WERI-Rb-1 (cell line): Measurements from ENCODE around the gene NSD2.

Source experiments
- DNase-seq: peaks from one replicate; pipeline ENCODE4 v3.0.0-alpha.2; 2020
- H3K27ac ChIP-seq: fragments of 250-450 bp; sonication (Bioruptor Pico); 2 replicates; pipeline ENCODE4 v1.5.1; 2020; ENCODE audit warnings: mild to moderate bottlenecking, moderate library complexity
- H3K27me3 ChIP-seq: fragments of 250-450 bp; sonication (Bioruptor Pico); 2 replicates; pipeline ENCODE4 v1.5.1; 2021; ENCODE audit warnings: mild to moderate bottlenecking, low read depth, moderate library complexity; ENCODE audit not compliant: insufficient read depth, severe bottlenecking
- H3K36me3 ChIP-seq: fragments of 250-450 bp; sonication (Bioruptor Pico); 2 replicates; pipeline ENCODE4 v1.5.1; 2020; ENCODE audit warnings: mild to moderate bottlenecking, moderate library complexity
- H3K4me3 ChIP-seq: 2 replicates; pipeline ENCODE4 v1.5.1; 2011; ENCODE audit warnings: low read depth, mild to moderate bottlenecking, control low read depth, low read length
- H3K9me3 ChIP-seq: fragments of 250-450 bp; sonication (Bioruptor Pico); 2 replicates; pipeline ENCODE4 v1.5.1; 2021; ENCODE audit warnings: mild to moderate bottlenecking, moderate library complexity; ENCODE audit not compliant: severe bottlenecking
- CTCF ChIP-seq: IDR thresholded peaks from 2 replicates; pipeline ENCODE4 v1.5.1; 2011; ENCODE audit warnings: low read depth, mild to moderate bottlenecking, control low read depth, inconsistent platforms, low read length

The NSD2 gene

GRCh38 chr4:1866189-1866661, 5.0 kb upstream of the NSD2 start:
- Histone ChIP-seq H3K9me3 (no peaks in the 10 kb centered on the region), H3K4me3 (no peak overlapping the region), H3K36me3 (no peaks in the 10 kb centered on the region), H3K27me3 (no peaks in the 10 kb centered on the region), H3K27ac (peak overlapping the region; percentile 86)
- DNase-seq: peak; percentile 41
- TF ChIP-seq CTCF: no peak

- H3K27me3 ChIP-seq: no peaks in the 10 kb centered on the region
- DNase-seq: no peak
These were observed 2.9 kb upstream of the NSD2 start for GRCh38 chr4:1868293-1868692.

GRCh38 chr4:1868912-1869311, 2.3 kb upstream of the NSD2 start:
- DNase-seq: no peak
- TF ChIP-seq CTCF: no peak
- Histone ChIP-seq H3K27ac (no peak overlapping the region), H3K27me3 (no peaks in the 10 kb centered on the region), H3K9me3 (no peaks in the 10 kb centered on the region), H3K36me3 (peaks cover 7% of the 10 kb centered on the region; the same call in 1 of the 2 replicates), H3K4me3 (no peak overlapping the region)

More at GRCh38 chr4:1868293-1868692, 2.9 kb upstream of the NSD2 start:
- Histone ChIP-seq H3K9me3 (no peaks in the 10 kb centered on the region), H3K36me3 (peaks cover 7% of the 10 kb centered on the region; the same call in 1 of the 2 replicates), H3K4me3 (no peak overlapping the region), H3K27ac (no peak overlapping the region)
- TF ChIP-seq CTCF: no peak

- Histone ChIP-seq H3K36me3 (peaks cover 7% of the 10 kb centered on the region; the same call in 1 of the 2 replicates), H3K9me3 (no peaks in the 10 kb centered on the region), H3K27ac (peak overlapping the region; percentile 99), H3K4me3 (peak overlapping the region; percentile 61), H3K27me3 (no peaks in the 10 kb centered on the region)
- DNase-seq: no peak
- no peak for TF ChIP-seq CTCF
These were observed 1.5 kb upstream of the NSD2 start for GRCh38 chr4:1869530-1870327.

- Histone ChIP-seq H3K27ac (peak overlapping the region; percentile 99), H3K27me3 (no peaks in the 10 kb centered on the region)
- no peak for TF ChIP-seq CTCF
These were observed 940 bp upstream of the NSD2 start for GRCh38 chr4:1870328-1870577.

More at GRCh38 chr4:1870328-1870577, 940 bp upstream of the NSD2 start:
- peaks cover 7% of the 10 kb centered on the region; the same call in 1 of the 2 replicates for H3K36me3 ChIP-seq
- H3K9me3 ChIP-seq: no peaks in the 10 kb centered on the region
- peak overlapping the region; percentile 61 for H3K4me3 ChIP-seq
- peak; percentile 90 for DNase-seq
